HG02759 (cell line): Measurements from ENCODE around the gene PAPSS1.
"Not testable (repeated sequence)": the region's sequence is repeated elsewhere in the genome, so short reads cannot be mapped to it uniquely, and the experiment has no call there.

Experiments used
- ATAC-seq: cut with Tn5 transposase; IDR thresholded peaks from one replicate; pipeline ENCODE4 v1.9.1; 2021; ENCODE audit warnings: mild to moderate bottlenecking, moderate library complexity; ENCODE audit not compliant: unreplicated experiment

The PAPSS1 gene

DNA sequence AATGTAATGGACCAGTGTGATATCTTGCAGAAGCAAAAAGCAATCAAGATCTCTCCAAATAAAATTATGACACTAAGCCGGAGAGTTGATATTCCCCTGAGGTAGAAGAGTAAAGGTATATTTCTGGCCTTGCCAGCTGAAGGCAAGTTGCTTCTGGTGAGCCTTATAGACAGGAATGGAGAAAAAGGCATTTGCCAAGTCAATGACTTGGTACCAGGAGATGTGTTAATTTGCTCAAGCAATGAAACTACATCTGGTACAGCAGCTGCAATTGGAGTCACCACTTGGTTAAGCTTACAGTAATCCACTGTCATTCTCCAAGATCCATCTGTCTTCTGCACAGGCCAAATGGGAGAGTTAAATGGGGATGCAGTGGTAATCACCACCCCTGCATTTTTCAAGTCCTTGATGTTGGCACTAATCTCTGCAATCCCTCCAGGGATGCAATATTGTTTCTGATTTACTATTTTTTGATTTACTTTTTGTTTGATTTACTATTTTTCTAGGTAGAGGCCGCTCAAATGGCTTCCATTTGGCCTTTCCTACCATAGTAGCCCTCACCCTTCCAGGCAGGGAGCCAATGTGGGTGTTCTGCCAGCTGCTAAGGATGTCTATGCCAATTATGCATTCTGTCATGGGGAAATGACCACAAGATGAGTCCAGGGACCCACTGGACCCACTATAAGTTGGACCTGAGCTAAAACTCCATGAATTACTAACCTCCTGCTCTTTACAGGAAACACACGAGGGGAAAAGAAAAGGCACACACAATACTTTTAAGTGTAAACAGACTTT, 6.3 kb upstream of the PAPSS1 start:
- ATAC-seq = not testable (repeated sequence)

DNA sequence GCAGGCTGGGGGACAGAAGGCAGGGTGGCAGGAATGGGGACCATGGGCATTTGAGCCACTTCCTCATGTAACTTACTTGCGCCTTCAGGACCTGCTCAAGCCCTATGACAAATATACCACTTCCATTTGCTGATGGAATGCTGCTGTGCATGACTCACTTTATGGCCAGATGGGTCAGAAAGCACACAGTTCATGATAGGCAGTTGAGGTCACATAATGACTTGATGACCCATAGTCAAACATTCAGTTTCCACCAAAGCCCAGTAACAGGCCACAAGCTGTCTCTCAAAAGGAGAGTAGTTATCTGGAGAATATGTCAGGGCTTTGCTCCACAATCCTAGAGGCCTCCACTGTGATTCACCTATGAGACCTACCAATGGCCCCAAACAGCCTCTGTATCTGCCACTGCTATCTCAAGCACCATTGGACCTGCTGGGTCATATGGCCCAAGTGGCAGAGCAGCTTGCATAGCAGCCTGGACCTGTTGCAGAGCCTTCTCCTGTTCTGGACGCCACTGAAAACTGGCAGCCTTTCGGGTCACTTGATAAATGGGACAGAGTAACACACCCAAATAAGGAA, 5.3 kb upstream of the PAPSS1 start:
- ATAC-seq = no peak

DNA sequence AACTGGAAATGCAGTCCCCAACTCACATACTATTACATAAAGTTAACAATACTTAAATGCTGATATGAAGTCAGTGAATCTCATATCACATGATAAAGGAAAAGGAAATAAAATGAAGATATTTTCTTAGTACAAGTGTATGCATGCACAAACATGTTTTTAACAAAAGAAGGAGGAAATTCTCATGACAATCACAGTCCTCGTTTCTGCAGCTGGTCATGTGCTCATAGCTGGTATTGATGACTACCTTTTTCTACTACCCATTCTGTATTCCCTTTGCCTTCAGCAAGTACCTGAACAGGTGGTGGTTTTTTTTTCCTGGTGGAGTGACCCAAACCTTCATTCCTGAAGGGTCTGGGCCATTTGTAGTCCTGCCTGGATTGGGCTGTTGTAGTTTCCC, 3.3 kb upstream of the PAPSS1 start:
- not testable (repeated sequence) for ATAC-seq

DNA sequence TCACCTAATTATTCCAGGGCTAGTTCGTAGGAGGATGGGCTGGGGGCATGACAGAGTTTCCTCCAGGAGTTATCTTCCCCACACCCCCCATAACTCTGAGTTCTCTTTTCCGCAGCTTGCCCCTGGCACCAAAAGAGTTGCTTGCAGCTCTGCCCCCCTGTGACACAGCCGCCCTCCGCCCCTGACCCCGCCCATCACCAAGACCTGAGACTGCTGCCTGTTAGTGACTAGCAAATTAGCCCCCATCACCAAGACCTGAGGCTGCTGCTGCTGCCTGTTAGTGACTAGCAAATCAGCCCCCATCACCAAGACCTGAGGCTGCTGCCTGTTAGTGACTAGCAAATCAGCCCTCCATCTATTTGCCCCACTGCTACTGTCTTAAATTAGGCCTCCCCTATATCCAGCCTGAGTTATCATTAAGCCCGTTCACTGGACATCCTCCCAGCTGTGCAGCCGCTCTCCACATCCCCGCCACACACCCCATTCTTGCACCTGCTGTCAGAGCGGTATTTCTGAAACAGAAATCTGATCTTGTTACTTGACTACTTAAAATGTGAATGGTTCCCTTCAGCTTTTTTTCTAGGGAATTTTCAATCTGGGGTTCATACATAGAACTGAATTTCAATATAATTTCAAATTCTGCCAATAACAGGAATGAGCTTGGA, 1.5 kb upstream of the PAPSS1 start:
- no peak for ATAC-seq

DNA sequence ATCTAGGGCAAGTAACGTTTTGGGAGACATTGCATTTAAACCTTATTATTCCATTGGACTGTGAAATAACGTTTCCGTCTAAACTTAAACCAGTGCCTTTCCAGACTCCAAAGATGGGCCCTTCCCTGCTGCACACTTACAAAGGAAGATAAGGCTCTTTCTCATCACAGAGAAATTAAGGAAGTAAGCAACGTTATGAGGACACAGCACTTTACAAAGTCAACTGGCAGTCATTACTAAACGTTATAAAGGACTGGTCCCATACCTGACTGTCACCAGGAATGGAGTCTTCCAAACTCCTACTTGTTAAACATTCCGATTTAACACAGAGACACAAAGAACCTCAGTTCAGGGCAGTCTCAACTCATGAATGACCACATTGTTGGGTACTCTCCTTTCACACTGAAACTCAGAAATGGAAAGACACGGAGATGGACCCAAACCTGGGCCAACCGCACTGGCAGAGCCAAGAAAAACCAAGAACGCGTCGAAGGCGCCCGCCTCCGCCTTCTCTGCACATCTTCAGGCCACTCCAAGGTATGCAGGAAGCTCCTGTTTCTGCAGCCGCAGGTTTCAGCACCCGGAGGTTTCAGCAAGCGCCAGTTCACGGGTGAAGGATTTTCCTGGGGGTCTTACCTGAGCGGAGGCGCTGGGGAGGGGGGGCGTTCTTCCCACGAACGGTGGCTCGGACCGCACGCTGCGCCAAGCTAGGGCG, 670 bp downstream of the PAPSS1 start:
- peak; percentile 11 for ATAC-seq

DNA sequence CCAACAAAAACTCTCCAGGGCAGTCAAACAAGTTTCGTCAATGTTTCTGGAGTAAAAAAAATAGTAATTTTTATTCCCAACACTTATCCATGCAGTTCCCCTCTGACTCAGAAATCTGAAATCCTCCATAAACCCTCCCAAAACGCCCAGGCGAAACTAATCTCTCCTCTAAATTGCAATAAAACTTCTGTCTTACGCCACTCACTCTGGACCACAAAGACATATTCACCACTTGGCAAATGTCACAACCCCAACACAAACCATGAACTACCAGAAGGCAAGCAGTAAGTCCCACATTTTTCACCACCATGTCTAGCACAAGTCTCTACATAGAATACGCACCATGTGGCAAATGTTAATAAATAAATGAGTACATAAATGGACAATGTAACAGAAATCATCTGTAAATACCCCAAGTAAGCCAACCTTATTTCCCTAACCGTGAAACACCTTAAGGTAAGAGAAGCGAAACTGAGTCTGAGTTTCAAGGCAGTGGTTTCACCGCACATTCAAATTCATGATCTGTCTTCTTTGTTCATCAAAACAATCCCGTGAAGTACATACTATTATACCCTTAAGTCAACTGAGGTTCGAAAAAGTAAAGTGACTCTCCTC, 1.6 kb downstream of the PAPSS1 start:
- ATAC-seq = peak; percentile 10

DNA sequence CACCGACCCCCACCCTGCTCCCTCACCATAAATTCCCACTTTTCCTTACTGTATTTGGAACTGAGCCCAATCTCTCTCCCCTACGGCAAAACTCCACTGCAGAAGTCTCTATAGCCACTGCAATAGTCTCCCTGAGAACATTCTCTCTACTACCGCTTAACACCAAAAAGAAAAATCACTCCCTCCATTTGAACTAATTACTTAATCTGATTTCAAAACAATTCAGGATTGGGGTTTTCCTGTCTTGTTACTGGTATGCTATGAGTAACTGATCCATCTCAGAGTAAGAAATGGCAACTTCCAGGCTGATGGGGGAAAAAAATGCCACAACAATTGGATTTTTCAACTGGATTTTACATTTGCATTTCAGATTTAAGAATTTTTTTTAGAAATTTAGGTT, 5.8 kb downstream of the PAPSS1 start:
- ATAC-seq = no peak

DNA sequence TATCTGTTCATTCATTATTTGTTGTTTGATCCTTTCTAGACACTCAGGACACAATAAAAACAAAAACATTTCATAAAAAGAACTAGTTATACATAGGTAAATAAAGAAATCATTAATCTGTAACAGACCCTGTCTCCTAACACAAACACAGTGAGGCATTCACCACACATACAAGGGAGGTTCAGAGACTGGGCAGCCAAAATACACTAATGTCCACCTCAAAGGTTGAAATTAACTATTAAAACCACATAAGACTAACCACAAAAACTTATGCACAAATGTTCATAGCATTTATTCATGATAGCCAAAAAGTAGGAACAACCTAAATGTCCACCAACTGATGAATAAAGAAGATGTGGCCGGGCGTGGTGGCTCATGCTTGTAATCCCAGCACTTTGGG, 7.8 kb downstream of the PAPSS1 start:
- no peak for ATAC-seq

DNA sequence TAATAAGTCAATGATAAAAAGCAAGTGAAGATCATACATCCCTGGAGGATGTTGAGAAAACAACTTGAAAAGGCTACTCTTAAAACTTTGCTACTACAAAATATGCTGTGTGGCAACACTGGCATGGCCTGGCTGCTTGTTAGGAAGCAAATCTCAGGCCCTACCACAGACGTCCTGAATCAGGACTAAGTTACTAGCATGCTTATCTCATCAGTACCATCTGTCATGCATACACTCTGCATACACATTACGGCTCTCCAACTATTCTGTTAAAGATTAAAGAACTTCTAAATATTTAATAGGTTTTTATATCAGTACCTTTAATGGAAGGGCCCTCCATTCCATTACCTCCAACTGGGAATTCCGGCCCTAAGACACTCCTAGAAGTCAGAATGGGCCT, 8.2 kb downstream of the PAPSS1 start:
- ATAC-seq = no peak

DNA sequence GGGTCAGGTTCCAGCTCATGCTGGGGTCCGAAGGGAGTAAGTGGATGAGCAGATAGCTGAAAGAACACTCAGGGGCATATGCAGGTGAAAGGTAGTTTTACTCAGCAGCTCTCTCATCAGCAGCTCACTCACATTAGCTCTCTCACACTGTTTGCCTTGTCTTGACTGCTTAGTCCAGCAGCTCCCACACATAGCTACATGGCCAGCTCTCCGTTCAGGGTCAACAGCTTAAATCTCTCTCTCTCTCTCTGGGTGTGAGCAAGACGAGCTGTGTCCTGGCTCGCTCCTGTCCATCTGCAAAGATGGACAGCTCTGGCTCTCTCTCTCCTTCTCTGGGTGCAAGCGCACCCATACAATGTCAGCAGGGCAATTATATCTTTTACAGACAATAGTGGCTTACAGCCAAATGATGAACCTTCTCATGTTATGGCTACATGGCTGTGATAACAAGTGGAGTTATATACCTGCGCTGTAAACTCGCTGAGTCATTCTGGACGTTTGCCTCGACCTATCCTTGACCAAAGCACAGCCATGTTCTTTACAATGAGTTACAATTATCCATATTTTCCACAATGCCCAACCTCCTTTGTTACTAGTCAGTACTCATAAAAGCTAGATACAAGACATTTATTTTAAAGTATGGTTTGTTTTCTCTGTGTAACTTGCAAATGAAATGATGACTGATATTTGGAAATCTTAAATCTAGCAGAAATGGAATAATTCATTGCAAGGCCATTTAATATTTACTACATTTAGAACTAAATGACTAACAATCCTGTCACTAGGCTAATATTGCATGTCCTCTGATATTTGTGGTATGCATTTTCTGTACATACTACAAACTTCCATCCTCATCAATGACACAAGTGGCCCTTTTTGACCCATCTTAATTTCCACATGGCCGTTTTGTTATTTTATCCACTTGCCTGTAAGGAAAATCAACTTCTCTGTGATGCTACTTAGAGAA, 9.3 kb downstream of the PAPSS1 start:
- ATAC-seq = no peak

DNA sequence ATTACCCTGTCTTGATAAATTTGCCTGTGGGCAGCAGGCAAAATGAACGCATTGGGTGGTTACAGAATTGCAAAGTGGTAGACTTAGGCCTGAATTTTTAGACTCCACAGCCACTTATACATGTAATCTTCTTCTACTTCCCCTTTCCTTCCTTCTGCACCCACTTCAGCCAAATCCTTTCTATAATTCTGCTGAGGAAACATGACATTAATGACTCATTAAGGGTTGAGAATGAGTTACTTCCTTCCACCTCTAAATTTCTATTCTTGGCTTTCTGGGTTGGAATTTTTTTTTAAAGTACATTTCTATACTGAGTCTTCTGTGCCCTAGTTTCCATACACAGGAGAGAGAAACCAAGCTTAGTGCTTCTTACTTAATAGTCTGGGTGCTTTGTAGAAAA, 10.1 kb downstream of the PAPSS1 start:
- no peak for ATAC-seq

DNA sequence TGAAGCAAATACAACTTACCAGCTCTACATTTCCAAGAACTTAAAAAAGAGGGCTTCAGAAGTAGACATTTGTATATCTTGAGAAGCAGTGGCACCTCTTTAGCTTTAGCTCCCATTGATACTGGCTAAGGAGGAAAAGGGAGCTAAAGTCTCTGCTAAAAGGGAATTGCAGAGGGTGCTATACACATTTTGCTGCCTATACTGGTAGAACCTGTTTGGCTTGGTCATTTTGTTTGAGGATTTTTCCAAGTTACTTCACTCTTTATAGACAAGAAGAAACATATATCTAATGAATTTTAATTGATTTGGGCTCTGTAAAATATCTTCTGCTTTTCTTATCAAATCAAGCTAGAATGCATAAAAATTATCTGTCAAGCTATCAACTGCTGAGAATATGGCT, 11.8 kb downstream of the PAPSS1 start:
- ATAC-seq = no peak

DNA sequence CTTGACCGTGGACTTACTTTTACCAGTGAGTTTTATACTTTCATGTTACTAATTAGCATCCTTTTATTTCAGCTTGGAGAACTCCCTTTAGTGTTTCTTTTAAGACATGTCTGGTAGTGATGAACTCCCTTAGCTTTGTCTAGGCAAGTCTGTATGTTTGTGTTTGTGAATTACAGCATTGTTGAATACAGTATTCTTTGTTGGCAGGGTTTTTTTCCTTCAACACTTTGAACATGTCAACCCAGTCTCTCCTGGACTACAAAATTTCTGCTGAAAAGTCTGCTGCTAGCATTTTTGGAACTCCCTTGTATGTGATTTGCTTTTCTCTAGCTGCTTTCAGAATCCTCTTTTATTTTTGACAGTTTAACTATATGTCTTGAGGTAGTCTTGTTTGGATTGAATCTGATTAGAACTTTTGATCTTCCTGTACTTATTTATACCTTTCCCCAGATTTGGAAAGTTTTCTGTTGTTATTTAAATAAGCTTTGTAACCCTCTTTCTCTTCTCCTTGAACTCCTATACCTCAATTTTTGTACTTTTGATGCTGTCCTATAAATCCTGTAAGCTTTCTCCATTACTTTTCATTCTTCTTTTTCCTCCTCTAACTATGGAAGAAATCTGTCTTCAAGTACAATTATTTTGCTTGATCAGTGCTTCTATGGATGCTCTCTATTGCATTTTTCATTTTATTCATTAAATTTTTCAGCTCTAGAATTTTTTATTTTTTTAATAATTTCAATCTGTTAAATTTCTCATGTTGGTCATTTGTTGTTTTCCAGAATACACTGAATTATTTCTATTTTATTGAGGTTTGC, 14.1 kb downstream of the PAPSS1 start:
- ATAC-seq = no peak

DNA sequence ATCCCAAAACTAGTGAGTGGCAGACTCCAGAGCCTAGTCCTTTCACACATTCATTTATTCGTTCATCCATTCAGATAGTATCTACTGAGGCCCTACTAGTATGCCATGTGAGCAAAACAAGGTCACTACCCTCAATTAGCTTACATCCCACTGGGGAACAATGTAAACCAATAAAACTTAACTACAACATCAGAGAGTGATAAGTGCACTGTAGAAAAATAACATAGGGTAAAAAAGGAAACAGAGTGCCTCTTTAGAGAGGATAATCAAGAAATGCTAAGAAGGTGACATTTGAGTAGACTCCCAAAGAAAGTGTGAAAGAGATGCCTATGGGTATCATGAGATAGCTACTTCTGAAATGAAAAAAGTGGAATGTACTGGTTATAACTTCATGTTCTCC, 18.5 kb downstream of the PAPSS1 start:
- no peak for ATAC-seq

DNA sequence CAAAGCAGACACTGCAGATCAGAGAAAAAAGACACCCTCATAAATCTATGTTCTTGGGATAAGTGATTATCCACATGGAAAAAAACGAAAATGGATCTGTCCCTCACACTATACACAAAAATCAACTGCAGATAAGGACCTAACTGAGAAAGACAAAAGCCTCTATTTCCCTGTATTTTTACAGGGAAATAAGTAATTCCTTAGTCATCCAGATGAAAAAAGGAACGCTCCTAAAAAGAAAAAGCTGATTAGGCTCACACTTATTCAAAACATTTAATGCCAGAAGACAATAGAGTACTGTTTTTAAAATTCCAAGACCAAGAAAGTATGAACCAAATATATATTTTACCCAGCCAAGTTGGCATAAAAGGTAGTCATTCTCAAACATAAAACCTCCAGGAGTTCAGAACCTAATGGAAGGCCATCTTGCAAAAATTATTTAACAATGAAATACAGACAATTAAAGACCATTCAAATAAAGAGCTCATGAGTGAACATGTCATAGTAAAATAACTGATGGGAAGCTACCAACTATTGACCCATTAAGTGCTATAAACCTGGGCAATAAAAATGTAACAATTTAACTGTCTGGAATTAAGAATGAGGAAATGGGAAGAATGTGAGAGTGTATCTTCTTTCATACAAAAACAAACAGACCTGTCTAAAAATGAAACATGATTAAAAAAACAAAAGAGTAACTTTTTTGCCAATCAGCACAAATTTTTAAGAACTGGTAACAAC, 20.4 kb downstream of the PAPSS1 start:
- ATAC-seq = no peak

DNA sequence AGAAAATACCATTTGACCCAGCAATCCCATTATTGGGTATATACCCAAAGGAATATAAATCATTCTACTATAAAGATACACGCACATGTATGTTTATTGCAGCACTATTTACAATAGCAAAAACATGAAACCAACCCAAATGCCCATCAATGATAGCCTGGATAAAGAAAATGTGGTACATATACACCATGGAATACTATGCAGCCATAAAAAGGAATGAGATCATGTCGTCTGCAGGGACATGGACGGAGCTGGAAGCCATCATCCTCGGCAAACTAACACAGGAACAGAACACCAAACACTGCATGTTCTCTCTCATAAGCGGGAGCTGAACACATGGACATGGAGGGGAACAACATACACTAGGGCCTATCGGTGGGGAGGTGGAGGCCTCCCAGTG, 23.8 kb downstream of the PAPSS1 start:
- ATAC-seq = not testable (repeated sequence)

DNA sequence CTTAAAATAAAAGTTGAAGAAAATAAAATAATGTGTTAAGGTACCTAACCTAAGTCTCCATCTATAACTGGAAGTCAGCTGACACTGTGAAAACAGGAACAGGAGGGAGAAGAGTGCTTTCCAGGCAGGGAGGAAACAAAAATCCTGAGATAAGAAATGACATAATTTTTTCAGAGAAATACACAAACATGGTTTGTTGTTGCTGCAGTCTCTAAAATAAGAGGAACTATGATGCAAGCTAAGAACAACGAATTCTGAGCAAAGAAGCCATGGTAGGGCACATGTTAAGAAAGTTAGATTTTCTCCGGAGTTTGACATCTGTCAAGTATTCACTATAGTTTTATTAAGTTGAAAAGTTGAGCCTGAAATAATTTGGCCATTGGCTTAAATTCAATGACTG, 26.9 kb downstream of the PAPSS1 start:
- ATAC-seq = no peak

DNA sequence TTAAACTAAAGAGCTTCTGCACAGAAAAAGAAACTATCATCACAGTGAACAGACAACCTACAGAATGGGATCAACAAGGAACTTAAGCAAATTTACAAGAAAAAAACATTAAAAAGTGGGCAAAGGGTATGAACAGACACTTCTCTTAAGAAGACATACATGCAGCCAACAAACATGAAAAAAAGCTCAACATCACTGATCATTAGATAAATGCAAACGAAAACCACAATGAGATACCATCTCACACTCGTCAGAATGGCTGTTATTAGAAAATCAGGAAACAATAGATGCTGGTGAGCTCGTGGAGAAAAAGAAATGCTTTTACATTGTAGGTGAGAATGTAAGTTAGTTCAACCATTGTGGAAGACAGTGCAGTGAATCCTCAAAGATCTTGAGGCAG, 27.8 kb downstream of the PAPSS1 start:
- no peak for ATAC-seq

DNA sequence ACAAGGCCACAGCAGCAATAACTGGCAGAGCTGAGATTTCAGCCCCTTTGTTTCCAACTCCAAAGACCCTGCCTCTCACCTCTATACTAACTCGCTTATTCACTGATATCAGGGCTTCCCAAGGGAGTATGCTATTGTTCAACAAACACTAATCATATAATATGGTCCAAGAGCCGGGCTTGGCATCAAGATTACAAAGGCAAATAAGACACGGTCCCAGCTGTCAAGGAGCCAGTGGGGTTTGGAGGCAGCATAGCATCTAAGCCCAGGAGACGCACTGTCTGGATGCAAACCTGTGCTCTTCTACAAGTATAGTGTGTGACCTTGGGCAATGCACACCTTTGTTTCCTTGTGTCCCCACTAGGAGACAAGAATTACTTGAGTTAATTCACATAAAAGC, 28.7 kb downstream of the PAPSS1 start:
- ATAC-seq = no peak
